CD8-positive, alpha-beta memory T cell (primary cell): ENCODE results near the gene AKR1B1. TPM values are rescaled to one million over a fixed set of nuclear protein-coding genes. Genes with fewer than 3 reads are reported as not detected.

Experiments used
- CTCF ChIA-PET: fragments of 350-600 bp; sonication (Branson Sonifier 250); formaldehyde crosslinking; loops from one replicate; lab custom pipeline; 2021; ENCODE audit warnings: antibody characterized with exemption; lab: Charles Lee
- POLR2A ChIA-PET: fragments of 350-600 bp; sonication (Branson Sonifier 250); formaldehyde crosslinking; loops from one replicate; lab custom pipeline; 2021; ENCODE audit warnings: antibody characterized with exemption; lab: Charles Lee
- DNase-seq, 5 donors: peaks; one replicate each; pipeline versions ENCODE4 v3.0.0 to v3.0.0-alpha.2; 2020 to 2022; ENCODE audit warnings: mixed read lengths in 1 of 5
- H3K27ac ChIP-seq: one replicate; pipeline ENCODE4 v1.7.0; 2013; ENCODE audit warnings: low read depth, mild to moderate bottlenecking, low read length, moderate library complexity
- H3K27me3 ChIP-seq: 2 replicates; pipeline ENCODE4 v1.7.0; 2013; ENCODE audit warnings: low read length, mild to moderate bottlenecking; ENCODE audit not compliant: insufficient read depth, poor library complexity, severe bottlenecking
- H3K36me3 ChIP-seq: 2 replicates; pipeline ENCODE4 v1.7.0; 2013; ENCODE audit warnings: mild to moderate bottlenecking, low read length, moderate library complexity; ENCODE audit not compliant: insufficient read depth
- H3K4me1 ChIP-seq: 2 replicates; pipeline ENCODE4 v1.7.0; 2013; ENCODE audit warnings: mild to moderate bottlenecking, low read length, moderate library complexity; ENCODE audit not compliant: insufficient read depth
- H3K4me3 ChIP-seq: 2 replicates; pipeline ENCODE4 v1.7.0; 2013; ENCODE audit warnings: mild to moderate bottlenecking, low read length
- H3K9me3 ChIP-seq: 2 replicates; pipeline ENCODE4 v1.7.0; 2013; ENCODE audit warnings: mild to moderate bottlenecking, low read length
- H3K27ac Mint-ChIP-seq, 8 donors: one replicate each; pipeline ENCODE4 v1.8.0; 2020 to 2021; ENCODE audit warnings: mixed read lengths in 8 of 8, mild to moderate bottlenecking in 6 of 8, inconsistent platforms in 3 of 8, moderate library complexity in 3 of 8
- H3K27me3 Mint-ChIP-seq, 2 donors: one replicate each; pipeline ENCODE4 v1.8.0; 2020 to 2021; ENCODE audit warnings: mixed read lengths in 2 of 2, mild to moderate bottlenecking in 1 of 2, moderate library complexity in 1 of 2
- H3K36me3 Mint-ChIP-seq, 3 donors: one replicate each; pipeline ENCODE4 v1.8.0; 2020 to 2021; ENCODE audit warnings: mixed read lengths in 3 of 3, inconsistent platforms in 1 of 3, mild to moderate bottlenecking in 1 of 3
- H3K4me1 Mint-ChIP-seq, 3 donors: one replicate each; pipeline ENCODE4 v1.8.0; 2020 to 2021; ENCODE audit warnings: mixed read lengths in 3 of 3, inconsistent platforms in 1 of 3, mild to moderate bottlenecking in 1 of 3
- H3K4me3 Mint-ChIP-seq, 7 donors: one replicate each; pipeline ENCODE4 v1.8.0; 2020 to 2021; ENCODE audit warnings: mixed read lengths in 7 of 7, mild to moderate bottlenecking in 6 of 7, moderate library complexity in 4 of 7, inconsistent platforms in 2 of 7
- H3K9me3 Mint-ChIP-seq, 5 donors: one replicate each; pipeline ENCODE4 v1.8.0; 2020 to 2022; ENCODE audit warnings: mixed read lengths in 5 of 5, mild to moderate bottlenecking in 3 of 5, moderate library complexity in 2 of 5, inconsistent platforms in 1 of 5
- polyA plus RNA-seq: library from polyadenylated mRNA; unstranded; fragments of 300-500 nt; fragmentation: Illumina TruSeq; gene quantifications from one replicate; pipeline ENCODE4 v1.2.3, GENCODE V29; 2021
- total RNA-seq, 2 experiments: library from RNA; stranded (reverse); gene quantifications; one replicate each; pipeline ENCODE4 v1.2.3, GENCODE V29; 2021

Gene AKR1B1
- total and polyA plus RNA-seq, 3 experiments from 2014 or later: 117 to 170 (median 120) TPM

DNA sequence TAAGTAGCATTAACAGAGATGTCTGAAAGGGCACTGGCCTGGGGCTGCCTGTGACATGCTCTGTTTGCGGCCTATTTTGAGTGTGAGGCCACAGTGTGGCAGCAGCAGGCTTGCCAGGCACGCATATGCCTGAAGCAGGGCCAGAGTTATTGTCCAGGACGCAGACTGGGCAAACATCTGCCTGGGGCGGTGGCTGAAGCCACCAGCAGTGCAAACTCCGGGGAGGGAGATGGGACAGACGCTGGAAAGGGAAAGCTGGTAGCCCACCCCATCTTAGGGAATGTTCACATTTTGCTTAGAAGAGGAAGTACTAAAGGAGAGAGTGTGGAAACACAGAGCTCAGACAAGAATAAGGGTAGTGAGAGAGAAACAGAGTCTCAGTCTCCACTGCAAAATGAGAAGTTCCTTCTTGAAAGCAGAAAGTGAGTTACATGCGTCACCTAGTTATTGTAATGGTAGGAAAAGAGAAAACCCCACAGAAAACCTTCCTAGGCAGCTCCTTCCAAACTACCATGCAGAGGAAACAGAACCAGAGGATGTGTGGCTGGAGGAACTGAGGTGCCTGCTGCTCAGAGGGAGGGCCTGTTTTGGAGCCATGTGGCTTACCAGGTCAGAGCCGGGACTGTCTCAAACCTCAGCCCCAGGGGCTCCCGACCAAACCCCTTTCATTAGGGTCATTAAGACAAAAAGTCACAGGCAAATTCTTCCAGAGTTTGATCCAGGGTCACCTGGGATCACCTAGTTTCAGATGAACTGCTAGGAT, 14.5 kb downstream of the AKR1B1 start:
- CTCF ChIA-PET: interaction anchor here (1.0 to 2.2 kb wide), 2 partner anchors 11 to 12 kb away, joined by 3 to 5 read pairs; no protein-coding TSS in a partner anchor
- H3K36me3 ChIP-seq: peaks cover 53% of the 10 kb centered on the region
- no peaks in the 10 kb centered on the region for H3K9me3 ChIP-seq
- DNase-seq: no peak
- no peak overlapping the region for H3K4me3 ChIP-seq
- no peak overlapping the region for H3K27ac ChIP-seq
- Mint-ChIP-seq H3K4me3 (no peak overlapping the region), H3K27me3 (peaks cover 0 to 2% of the 10 kb centered on the region in 2 donors), H3K9me3 (peaks cover 0 to under 1% (median 0%) of the 10 kb centered on the region in 5 donors), H3K36me3 (peaks cover 30 to 98% (median 56%) of the 10 kb centered on the region in 3 donors), H3K27ac (peak overlapping the region in 1 of 8 donors; percentile 4), H3K4me1 (peaks cover 0 to 3% (median 0%) of the 10 kb centered on the region in 3 donors)
- POLR2A ChIA-PET: no interaction called here
- no peaks in the 10 kb centered on the region for H3K4me1 ChIP-seq
- H3K27me3 ChIP-seq: no peaks in the 10 kb centered on the region

DNA sequence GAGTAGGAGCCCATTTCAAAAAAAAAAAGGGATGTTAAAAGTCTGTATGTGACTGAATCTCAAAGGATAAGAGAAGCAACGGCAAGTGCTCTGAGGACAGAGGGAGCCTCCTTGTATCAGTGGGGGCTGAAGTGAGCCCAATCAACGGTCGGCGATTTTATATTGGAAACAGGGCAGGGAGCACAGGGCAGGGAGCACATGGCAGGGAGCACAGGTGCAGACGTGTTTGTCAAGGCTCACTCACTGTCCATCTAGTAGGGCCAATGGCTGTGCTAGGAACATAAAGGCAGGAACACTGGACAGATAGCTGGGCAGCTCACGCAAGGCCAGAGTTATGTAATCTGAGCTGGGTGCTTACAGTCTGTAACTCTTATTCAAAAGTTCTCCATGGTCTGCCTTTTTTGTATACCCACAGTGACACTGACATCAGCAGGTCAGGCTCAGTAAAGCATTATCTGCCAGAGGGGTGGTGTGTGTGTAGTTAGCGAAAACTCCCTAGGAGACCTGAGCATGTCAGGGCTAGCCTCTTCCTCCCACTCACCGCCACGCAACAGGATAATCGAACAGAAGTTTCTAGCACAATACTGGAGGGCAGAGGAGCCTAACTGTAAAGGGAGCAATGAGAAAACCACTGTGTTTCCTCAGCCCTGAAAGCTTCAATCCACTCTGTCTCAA, 15.4 kb downstream of the AKR1B1 start:
- H3K36me3 ChIP-seq: peaks cover 48% of the 10 kb centered on the region
- no peak overlapping the region for H3K27ac ChIP-seq
- no peaks in the 10 kb centered on the region for H3K27me3 ChIP-seq
- H3K36me3 Mint-ChIP-seq: peaks cover 35 to 91% (median 53%) of the 10 kb centered on the region in 3 donors
- peaks cover 4% of the 10 kb centered on the region for H3K9me3 ChIP-seq
- no peak overlapping the region for H3K4me3 ChIP-seq
- H3K27ac Mint-ChIP-seq: peak overlapping the region in 1 of 8 donors; percentile 59
- no peak for DNase-seq
- H3K4me1 ChIP-seq: no peaks in the 10 kb centered on the region
- peaks cover 0 to 6% (median 0%) of the 10 kb centered on the region in 5 donors for H3K9me3 Mint-ChIP-seq
- ChIA-PET CTCF (interaction anchor here (1.0 to 2.2 kb wide), 3 partner anchors 11 to 15 kb away, joined by 3 to 5 read pairs (median 3); no protein-coding TSS in a partner anchor), POLR2A (no interaction called here)
- peaks cover 0 to 3% (median 0%) of the 10 kb centered on the region in 3 donors for H3K4me1 Mint-ChIP-seq
- H3K4me3 Mint-ChIP-seq: no peak overlapping the region
- H3K27me3 Mint-ChIP-seq: peaks cover 0 to 2% of the 10 kb centered on the region in 2 donors

DNA sequence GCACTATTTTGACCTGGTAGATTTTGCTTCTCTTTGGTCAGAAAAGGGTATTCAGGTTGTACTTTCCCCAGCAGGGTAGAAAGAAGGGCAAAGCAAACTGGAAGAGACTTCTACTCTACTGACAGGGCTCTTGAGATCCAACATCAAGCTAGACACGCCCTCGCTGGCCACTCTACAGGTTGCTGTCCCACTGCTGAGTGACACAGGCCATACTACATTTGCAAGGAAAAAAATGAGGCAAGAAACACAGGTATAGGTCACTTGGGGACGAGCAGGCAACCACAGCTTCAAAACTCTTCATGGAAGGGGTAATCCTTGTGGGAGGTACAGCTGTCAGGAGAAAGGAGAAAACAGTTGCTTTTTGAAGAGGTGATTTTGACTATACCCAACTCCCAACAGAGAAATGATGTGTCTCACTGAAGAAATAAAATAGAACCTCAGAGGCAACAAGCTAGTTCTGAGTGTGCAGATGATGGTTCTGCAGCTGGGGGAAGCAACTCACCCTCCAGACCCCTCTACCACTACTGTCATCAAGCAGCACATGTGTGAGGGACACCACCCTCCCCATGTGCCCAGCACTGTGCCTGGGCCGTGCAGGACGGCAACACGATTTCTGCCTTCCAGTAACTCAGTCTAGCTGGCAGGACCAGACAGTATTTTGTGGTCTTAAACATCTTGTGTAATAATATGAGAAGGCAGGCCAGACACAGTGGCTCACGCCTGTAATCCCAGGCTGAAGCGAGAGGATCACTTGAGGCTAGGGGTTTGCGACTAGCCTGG, 16.3 kb downstream of the AKR1B1 start:
- no peak overlapping the region for H3K4me3 ChIP-seq
- peaks cover 4% of the 10 kb centered on the region for H3K9me3 ChIP-seq
- DNase-seq: no peak
- H3K4me1 ChIP-seq: no peaks in the 10 kb centered on the region
- no peak overlapping the region for H3K4me3 Mint-ChIP-seq
- no peak overlapping the region for H3K27ac ChIP-seq
- peaks cover 39% of the 10 kb centered on the region for H3K36me3 ChIP-seq
- peaks cover 0 to 3% (median 0%) of the 10 kb centered on the region in 3 donors for H3K4me1 Mint-ChIP-seq
- H3K27me3 Mint-ChIP-seq: peaks cover 0 to 2% of the 10 kb centered on the region in 2 donors
- no peaks in the 10 kb centered on the region for H3K27me3 ChIP-seq
- peaks cover 0 to 7% (median 0%) of the 10 kb centered on the region in 5 donors for H3K9me3 Mint-ChIP-seq
- H3K36me3 Mint-ChIP-seq: peaks cover 38 to 82% (median 52%) of the 10 kb centered on the region in 3 donors
- CTCF ChIA-PET: interaction anchor here (1.0 to 1.1 kb wide), 2 partner anchors 10 to 16 kb away, joined by 3 to 4 read pairs; no protein-coding TSS in a partner anchor
- no peak overlapping the region for H3K27ac Mint-ChIP-seq
- POLR2A ChIA-PET: no interaction called here

DNA sequence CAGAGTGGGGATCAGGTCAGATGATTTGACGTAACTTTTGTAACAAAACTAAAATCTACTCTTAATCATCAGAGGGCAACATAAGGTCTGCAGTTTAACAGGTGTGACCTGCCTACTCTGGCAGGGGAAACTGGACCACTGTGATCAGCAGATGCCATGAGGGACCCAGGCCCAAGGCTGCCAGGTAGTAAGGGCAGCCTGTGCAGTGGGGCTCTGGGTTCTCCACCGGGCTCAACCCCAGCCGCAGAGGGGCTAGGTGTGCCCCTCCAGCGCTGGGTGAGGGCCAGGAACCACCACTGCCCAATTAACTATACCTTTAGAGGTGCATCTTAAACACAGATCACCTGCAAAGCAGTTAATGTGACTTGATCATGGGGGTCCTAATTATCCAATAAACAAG, 17.6 kb downstream of the AKR1B1 start:
- no peak overlapping the region for H3K4me3 ChIP-seq
- H3K27ac Mint-ChIP-seq: peak overlapping the region in 1 of 8 donors; percentile 21
- no peak overlapping the region for H3K4me3 Mint-ChIP-seq
- peaks cover 28% of the 10 kb centered on the region for H3K36me3 ChIP-seq
- ChIA-PET POLR2A (no interaction called here), CTCF (interaction anchor here (1.2 kb wide), 1 partner anchor 106 kb away, joined by 3 read pairs; no protein-coding TSS in a partner anchor)
- peaks cover 0 to 7% (median 0%) of the 10 kb centered on the region in 5 donors for H3K9me3 Mint-ChIP-seq
- no peaks in the 10 kb centered on the region for H3K4me1 ChIP-seq
- peaks cover 0 to 2% of the 10 kb centered on the region in 2 donors for H3K27me3 Mint-ChIP-seq
- no peaks in the 10 kb centered on the region for H3K27me3 ChIP-seq
- peaks cover 0 to 3% (median 0%) of the 10 kb centered on the region in 3 donors for H3K4me1 Mint-ChIP-seq
- H3K27ac ChIP-seq: no peak overlapping the region
- peaks cover 39 to 71% (median 47%) of the 10 kb centered on the region in 3 donors for H3K36me3 Mint-ChIP-seq
- no peak for DNase-seq
- H3K9me3 ChIP-seq: peaks cover 4% of the 10 kb centered on the region

DNA sequence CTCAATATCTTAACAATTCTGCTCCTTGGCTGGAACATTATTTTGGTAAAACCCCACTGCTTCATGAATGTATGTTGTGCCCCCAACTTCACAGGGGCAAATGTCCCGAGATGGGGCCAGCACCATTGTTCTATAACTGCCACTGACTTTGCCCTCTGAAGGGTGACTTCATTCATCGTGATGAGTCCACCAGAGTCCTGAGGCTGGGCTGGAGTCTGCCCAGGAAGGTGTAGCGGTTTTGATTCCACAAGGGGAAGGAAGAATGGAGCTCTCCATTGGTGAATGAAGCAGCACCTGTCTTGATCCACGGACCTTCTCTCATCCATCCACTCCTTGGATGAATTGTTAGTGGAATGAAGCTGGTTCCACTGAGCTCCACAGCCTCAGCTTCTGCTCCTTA, 18.4 kb downstream of the AKR1B1 start:
- no peak overlapping the region for H3K27ac ChIP-seq
- peaks cover 0 to 1% (median 0%) of the 10 kb centered on the region in 3 donors for H3K4me1 Mint-ChIP-seq
- no peak overlapping the region for H3K4me3 Mint-ChIP-seq
- peaks cover 0 to 7% (median 0%) of the 10 kb centered on the region in 5 donors for H3K9me3 Mint-ChIP-seq
- ChIA-PET POLR2A (no interaction called here), CTCF (interaction anchor here (1.2 kb wide), 1 partner anchor 107 kb away, joined by 3 read pairs; no protein-coding TSS in a partner anchor)
- H3K27ac Mint-ChIP-seq: no peak overlapping the region
- no peak overlapping the region for H3K4me3 ChIP-seq
- DNase-seq: no peak
- peaks cover 4% of the 10 kb centered on the region for H3K9me3 ChIP-seq
- peaks cover 37 to 63% (median 42%) of the 10 kb centered on the region in 3 donors for H3K36me3 Mint-ChIP-seq
- peaks cover 0 to 2% of the 10 kb centered on the region in 2 donors for H3K27me3 Mint-ChIP-seq
- H3K4me1 ChIP-seq: no peaks in the 10 kb centered on the region
- H3K36me3 ChIP-seq: peaks cover 27% of the 10 kb centered on the region
- no peaks in the 10 kb centered on the region for H3K27me3 ChIP-seq

DNA sequence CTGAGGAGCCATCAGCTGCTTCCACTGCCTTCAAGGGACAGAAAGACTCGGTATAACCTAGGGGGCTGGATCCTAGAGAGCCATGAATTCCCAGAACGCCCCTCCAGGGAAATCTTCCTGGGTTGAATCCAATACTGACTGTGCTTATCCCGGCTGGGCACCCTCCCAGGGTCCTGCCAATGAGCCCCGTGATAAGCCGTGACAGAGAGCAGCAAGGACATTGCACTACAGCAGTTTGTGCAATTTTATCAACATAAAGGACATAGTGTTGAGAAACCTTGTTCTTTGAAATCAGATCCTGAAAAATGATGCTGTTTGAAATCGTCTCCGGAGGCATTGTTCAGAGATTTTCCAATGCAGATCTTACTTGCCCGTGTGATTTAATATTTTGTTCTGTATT, 18.8 kb downstream of the AKR1B1 start:
- DNase-seq: no peak
- Mint-ChIP-seq H3K4me3 (no peak overlapping the region), H3K9me3 (peaks cover 0 to 7% (median 0%) of the 10 kb centered on the region in 5 donors), H3K27ac (no peak overlapping the region), H3K36me3 (peaks cover 33 to 59% (median 38%) of the 10 kb centered on the region in 3 donors), H3K27me3 (peaks cover 0 to 2% of the 10 kb centered on the region in 2 donors), H3K4me1 (no peaks in the 10 kb centered on the region)
- peaks cover 4% of the 10 kb centered on the region for H3K9me3 ChIP-seq
- H3K36me3 ChIP-seq: peaks cover 23% of the 10 kb centered on the region
- no peaks in the 10 kb centered on the region for H3K27me3 ChIP-seq
- ChIA-PET CTCF (interaction anchor here (1.2 kb wide), 1 partner anchor 107 kb away, joined by 3 read pairs; no protein-coding TSS in a partner anchor), POLR2A (no interaction called here)
- H3K27ac ChIP-seq: no peak overlapping the region
- no peaks in the 10 kb centered on the region for H3K4me1 ChIP-seq
- no peak overlapping the region for H3K4me3 ChIP-seq

DNA sequence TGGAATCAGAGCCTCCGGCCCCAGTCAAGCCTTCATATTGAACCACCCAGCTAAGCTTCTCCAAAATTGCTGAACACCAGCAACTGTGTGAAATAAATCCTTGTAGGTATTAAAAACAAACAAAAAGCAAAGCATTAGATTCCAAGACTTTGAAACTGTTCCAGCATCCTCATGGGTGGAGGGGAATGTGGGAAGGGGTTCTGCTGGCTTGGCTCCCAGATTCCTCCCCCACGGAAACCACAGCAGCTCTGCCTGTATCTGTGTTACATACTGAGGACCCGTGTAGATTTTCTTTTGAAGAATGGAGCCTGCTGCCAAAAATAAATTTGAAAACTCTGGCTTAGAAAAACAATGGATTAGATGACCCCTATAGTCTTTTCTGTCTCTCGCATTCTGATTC, 20.0 kb downstream of the AKR1B1 start:
- Histone ChIP-seq H3K4me3 (no peak overlapping the region), H3K9me3 (peaks cover 4% of the 10 kb centered on the region), H3K36me3 (peaks cover 12% of the 10 kb centered on the region), H3K27me3 (no peaks in the 10 kb centered on the region), H3K27ac (no peak overlapping the region), H3K4me1 (no peaks in the 10 kb centered on the region)
- peaks cover 0 to 7% (median 0%) of the 10 kb centered on the region in 5 donors for H3K9me3 Mint-ChIP-seq
- ChIA-PET POLR2A (no interaction called here), CTCF (no interaction called here)
- H3K36me3 Mint-ChIP-seq: peaks cover 28 to 47% (median 34%) of the 10 kb centered on the region in 3 donors
- no peak overlapping the region for H3K4me3 Mint-ChIP-seq
- DNase-seq: no peak
- H3K27ac Mint-ChIP-seq: no peak overlapping the region
- H3K4me1 Mint-ChIP-seq: no peaks in the 10 kb centered on the region
- H3K27me3 Mint-ChIP-seq: peaks cover 0 to 2% of the 10 kb centered on the region in 2 donors
